GM21390 (cell line): ENCODE results near the gene ABCG1.

Source experiments
- ATAC-seq: cut with Tn5 transposase; IDR thresholded peaks from one replicate; pipeline ENCODE4 v1.9.1; 2021; ENCODE audit not compliant: unreplicated experiment

The ABCG1 gene

DNA sequence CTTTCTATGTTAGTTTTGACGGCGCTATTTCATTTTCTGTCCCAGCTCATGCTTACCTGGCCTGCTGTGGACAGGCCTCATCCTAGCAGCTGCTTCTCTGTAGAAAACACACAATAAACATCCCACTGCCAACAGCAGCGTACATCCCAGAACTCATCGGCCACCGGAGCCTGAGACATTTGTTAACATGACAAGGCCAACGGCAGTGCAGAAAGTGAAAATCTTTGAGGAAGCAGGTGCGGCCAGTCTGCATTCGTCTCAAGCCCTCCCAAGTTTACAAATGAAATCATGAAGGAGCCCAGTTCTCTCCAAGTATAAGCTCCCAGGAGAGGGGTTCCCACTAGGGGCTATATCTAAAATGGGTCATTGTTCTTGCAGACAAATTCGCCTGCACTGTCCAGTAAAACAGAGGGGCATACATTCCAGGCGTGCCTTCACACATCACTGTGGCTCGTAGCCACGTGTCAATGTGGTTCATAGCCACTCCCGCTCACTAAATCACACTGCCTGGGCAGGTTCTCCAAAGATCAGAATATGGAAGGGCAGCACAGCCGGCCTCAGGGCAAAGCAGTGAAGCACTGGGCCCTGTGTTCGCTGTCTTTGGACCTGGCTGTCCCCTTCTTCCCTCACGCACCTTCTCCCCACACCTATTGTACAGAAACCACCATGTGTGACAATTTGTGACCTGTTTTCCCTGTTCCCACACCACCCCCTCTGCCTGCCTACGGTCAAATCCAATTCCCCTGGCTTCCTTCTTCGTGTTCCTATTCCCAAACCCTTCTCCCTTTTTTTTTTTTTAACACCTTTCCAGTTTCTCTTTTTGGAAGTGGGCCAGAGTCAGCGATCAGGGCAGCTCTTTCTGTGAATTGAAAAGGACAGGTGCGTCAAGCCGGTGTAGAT is 27.0 kb upstream of the ABCG1 start:
- ATAC-seq: no peak

DNA sequence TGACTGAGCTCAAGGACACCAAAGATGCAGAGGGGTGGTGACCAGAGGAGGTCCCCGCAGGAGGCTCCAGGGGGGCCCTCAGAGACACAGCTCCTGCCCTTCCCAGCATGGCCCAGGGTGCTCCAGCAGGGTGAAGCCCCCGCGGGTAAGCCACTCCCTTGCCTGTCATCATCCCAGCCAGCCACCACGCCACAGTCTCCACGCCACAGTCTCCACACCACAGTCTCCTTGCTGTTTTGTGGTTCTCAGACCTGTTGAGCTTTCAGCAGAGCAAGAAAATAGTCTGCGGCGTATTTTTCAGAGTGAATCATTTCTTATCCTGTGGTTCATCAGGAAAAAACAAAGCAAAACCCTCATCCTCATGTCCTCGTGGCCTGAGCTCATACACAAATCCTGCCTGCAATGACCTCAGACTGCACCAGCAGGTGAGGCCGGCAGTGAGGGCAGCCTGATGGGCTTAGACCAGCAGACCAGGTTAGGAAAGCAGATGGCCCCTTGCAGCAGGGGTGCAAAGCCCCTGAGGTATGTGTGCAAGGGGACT is 25.7 kb upstream of the ABCG1 start:
- no peak for ATAC-seq

DNA sequence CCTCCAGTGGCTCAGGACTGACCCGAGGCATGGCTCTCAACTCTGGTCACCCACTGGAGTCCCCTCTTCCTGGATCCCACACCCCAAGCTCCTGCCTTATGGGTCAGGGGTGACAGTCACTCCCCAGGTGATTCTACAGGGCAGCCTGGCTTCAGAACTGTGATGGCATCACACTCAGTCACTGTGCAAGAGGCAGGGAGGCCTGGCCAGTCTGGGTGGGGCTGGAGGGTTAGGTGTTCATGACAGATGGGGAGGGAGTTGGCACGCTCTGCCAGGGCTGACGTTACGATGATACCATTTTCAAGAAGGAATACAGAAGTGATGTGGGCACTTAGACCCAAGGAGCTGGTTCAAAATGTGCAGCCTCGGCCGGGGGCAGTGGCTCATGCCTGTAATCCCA is 25.2 kb upstream of the ABCG1 start:
- ATAC-seq: no peak

DNA sequence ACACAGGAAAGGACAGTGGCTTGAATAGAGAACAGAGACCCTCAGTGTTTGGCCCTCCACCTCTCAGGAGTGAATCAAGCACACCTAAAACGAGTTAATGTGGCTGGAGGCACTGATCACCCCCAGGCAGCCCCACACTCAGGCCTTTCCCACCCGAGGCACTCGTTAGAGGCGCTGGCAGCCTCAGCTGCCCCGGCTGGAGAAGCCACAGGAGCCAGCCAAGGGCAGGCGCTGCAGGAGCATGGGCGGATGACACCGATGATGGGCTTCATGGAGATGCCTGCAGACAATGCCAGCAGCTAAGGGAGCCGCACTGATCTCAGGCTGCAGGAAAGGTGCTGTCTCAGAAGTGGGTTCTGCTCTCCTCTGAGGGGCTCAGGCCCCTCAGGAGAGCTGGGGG is 24.1 kb upstream of the ABCG1 start:
- ATAC-seq: no peak

DNA sequence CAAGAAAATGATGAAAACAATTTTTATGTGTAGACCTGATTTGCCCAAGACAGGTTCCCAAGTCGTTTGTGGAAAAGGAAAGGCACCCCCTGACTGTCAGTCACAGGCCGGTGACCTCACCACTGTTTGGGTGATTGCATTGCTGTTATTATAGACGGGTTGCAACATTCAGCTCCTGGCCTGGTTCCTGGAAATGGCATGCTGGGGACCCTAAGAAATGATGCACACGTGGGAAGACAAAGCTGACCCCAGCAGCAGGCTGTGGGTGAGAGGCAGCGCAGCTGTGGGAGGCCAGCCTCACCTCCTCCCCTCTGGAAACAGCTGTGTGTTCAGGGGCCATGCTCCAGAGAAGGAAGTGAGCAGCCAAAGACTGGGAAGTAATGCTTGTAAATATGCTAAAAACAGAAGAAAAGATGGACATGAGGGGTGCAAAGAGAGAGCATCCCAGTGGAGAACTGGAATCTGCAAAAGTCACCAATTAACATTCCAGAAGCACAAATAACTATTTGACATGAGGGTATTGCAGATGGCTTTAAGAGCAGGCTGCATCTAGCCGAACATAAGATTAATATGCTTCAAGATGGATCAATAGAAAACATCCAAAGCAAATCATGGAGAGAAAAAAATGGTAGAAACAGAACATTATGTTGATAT is 23.4 kb upstream of the ABCG1 start:
- ATAC-seq: no peak

DNA sequence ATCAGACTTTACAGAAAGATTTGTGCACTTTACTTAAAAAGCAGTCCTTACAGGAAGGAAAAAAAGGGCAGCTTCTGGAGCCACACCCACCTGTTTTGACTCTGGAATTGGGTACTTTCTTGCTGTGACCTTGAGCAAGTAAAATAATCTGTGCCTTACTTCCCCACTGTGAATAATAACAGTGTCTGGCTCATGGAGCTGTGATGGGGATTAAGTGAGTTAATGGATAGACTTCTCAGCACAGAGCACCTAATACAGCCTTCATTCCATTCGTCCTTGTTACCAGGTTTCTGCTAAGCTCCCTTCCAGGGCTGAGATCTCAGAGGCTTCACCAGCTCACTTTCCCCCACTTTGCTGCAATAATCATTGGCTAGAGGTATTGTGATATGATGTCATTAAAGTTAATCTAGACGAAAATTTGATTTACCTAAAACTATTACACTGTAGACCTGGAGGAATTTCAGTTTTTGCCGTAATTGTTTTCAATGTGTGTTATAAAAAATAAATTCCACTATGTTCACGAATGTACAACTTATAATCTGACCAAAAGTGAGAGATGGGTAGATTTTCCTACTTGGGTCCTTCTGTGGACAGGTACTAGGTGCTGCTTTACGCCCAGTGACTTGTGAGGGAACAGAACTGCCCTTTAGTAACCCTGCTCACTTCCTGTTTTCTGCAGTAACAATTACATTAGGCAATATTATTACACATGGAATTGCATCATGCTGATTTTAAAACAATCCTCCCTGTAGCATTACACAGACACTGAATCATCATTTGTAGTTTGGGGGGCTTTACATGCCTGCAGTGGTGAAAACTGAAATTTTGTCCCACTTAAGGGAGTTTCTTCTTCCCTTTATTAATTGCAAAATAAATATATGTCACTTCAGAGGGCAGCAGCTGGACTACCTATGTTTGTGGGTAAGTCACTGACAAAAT is 19.7 kb upstream of the ABCG1 start:
- no peak for ATAC-seq

DNA sequence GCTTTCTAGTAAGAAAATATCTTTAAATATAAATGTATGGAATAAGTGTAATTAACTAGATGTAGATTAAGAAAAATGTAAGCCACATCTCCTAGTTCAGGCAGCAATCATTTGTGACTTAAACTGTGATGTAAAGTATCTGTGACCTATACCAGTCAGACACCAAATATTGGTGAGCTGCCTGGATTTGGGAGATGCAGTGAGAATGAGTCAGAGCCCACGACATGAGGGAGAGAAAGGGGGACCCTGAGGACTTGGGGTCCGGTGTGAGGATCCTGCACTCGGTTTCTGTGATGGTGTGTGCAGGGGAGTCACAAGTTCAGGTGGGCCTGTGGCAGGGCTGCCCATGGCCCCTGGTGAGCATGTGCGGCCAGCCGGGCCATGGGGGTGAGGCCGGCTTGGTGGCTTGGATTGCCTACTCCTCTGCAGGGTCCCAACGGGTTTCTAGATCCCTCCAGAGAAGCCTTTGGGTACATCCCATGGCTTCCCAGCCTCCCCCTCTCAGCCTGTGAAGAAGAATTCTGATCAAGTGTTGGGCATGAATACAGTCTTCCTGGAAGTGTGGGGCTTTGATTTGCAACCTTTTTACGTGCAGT is 19.0 kb upstream of the ABCG1 start:
- ATAC-seq: no peak

DNA sequence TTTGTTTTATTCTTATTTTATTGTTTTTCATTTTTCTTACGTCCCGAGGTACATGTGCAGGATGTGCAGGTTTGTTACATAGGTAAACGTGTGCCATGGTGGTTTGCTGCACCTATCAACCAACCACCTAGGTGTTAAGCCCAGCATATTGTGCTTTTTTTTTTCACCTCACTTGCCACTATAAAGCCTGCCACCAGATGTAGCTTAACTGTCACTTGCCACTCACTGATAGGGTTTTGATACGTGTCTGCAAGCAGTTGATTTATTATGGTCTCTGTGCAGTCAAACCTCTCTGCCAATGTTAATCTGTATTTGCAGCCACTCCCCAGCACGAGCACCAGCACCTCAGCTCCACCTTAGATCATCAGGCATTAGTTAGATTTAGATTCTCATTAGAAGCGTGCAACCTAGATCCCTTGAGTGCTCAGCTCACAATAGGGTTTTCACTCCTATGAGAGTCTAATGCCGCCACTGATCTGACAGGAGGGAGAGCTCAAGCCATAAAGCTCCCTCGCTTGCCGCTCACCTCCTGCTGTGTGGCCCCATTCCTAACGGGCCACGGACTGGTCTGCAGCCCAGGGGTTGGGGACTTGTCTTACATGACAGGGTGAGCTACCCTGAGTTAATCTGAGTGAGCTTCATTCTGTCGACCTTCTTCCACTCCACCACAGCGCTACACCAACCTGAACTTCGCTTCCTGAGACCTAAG is 17.9 kb upstream of the ABCG1 start:
- no peak for ATAC-seq

DNA sequence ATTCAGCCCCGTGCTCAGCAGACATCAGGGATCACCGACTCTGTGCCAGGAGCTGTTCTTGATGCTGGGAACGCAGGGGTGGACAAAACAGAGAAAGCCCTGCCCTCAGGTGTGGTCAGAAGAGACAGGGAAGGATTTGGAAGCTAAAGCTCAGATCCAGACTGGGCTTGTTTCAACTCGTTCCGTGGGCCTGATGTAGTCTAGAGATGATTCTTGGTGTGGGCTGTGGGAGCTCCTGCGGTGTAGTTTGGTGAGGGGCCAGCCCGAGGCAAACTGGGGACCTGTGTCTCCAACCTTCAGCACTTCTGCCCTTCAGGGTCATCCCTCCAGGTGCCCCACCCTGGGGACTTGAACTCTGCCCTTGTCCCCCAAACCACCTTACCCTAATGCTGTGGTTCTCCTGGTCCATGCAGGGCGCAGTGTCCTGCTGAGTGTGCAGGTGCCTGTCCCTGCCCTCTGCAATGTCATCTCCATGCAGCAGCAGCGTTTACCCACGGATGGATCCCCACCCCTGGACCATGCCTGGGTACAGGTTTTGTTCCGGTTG is 17.3 kb upstream of the ABCG1 start:
- no peak for ATAC-seq

DNA sequence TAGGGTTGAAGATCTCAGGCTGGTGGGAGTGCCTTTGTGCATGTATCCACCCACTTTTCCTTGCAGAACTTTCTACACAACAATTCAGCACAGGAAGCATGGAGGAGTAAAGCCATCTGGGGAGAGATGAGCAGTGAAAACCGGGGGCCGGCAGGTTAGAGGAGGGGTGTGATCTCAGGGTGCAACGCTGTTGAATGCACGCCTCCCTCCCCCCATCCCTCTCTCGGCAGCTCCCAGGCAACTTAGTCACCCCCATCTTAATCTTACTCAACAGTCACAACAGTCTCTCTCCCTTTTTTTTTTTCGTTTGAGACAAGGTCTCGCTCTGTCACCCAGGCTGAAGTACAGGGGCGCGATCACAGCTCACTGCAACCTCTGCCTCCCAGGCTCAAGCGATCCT is 16.6 kb upstream of the ABCG1 start:
- no peak for ATAC-seq

DNA sequence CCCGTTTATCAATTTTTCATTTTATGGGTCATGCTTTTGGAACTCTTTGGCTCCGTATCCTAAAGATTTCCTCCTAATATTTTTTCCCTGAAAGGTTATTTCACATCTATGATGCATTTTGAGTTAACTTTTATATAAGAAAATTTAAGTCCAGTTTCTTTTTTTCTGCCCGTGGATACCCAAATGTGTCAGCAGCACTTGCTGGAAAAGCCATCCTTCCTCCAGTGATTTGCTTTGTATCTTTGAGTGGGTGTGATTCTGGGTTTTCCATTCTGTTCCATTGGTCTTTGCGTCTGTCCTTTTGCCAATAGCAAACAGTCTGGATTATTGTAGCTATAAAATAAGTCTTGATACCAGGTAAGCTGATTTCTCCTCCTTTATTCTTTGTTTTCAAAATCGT is 15.6 kb upstream of the ABCG1 start:
- no peak for ATAC-seq

DNA sequence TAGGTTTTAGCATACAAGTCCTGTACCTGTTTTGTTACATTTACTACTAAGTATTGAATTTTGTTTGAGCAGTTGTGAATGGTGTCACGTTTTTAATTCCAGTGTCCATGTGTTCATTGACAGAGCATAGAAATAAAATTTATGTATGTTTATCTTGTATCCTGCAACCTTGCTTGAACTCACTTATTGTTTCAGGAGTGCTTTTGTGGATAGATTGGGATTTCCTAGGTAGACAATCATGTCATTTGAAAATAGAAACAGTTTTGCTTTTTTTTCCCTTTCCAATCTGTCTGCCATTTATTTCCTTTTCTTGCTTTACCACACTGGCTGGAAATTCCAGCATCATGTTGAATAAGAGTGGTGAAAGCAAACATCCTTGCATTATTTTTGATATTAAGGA is 15.0 kb upstream of the ABCG1 start:
- no peak for ATAC-seq

DNA sequence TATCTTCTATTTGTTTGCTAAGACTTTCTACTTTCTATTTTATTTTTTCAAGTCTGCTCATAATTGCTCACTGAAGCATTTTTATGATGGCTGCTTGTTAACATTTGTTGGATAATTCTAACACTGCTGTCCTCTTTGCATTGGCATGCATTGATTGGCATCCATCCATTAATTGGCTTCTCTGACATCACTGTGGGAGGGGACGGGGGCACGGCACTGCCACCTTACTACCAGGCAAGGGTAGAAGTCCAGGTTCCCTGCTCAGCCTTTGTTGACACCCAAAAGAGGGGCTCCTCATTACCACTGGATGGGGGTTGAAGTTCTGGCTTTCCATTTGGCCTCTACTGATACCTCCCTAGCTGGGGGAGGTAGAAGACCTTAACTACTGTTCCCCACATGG is 11.5 kb upstream of the ABCG1 start:
- no peak for ATAC-seq

DNA sequence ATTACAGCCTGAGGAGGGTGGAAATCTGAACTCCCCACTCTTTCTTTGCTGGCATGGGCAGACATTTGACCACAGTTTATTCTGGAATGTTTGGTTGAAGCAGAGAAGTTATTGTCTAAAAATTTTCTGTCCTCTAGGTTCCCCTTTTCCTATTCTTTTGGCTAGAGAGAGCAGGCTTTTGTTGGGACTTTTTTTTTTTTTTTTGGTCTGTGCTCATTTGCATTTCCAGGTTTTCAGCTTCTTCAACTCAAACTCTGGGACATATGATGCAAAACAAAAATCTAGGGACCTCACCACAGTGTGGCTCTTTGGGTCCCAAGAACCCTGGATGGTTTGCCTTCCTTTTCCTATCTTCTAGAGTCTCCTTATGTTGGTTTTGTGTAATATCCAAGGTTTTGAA is 10.9 kb upstream of the ABCG1 start:
- no peak for ATAC-seq

DNA sequence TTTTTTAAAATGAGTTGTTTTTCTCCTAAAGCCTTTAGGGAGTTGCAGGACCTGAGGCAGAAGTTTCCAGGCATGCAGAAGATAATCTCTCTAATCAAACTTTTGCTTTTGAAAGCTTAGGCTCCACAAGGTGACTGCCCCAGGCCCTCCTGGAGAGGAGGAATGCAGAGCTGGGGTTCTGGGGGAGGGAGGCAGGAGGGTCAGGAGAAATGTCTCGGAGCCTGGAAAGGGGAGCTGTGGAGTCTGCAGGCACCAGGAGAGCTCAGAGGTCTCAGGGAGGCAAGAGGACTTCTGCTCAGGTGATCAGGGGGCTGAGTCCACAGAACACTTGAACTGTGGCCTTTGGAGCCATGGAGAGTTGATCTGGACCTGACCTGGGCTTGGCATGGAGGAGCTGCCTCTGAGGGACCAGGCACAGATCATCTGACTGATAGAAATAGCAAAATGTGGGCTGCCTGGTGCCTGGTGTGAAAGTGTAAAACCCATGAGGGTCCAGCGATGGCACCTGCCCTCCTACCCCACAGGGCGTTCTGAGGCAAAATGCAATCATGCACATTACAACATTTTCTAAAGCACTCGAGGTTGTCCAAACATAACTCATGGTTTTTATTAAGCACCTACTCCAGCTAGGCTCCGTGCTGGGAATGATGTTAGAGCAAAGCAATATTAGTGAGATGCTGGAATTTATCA is 10.0 kb upstream of the ABCG1 start:
- no peak for ATAC-seq

DNA sequence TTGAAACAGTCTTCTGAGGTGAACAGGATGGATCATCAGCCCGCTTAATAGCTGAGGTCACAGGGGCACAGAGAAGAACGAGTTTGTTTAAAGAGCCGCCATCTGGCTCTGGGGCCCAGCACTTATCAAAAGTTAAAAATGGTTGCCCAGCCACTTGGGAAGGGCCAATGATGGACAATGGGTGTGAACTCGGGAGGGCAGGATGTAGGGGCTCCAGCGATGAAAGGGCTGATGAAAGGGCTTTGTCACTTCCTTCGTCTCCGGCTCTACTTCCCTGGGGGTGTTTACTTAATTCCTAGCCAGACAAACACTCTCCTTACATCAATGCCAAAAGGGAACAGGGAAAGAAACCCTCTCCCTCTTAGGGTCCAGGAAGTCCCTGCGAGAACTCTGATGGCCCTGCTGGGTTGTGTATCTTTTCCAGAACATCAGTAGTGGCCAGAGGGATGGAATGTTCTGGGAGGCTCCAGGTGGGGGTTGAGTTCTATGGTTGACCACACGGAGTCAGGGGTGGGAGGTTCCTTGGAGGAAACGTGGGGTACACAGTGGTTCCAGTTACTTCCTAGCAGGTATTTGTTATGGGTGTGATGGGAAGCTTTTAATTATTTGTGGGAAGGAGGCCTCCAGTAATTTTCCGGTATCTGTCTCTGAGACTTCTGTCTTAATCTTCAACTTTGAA is 9.0 kb upstream of the ABCG1 start:
- no peak for ATAC-seq

DNA sequence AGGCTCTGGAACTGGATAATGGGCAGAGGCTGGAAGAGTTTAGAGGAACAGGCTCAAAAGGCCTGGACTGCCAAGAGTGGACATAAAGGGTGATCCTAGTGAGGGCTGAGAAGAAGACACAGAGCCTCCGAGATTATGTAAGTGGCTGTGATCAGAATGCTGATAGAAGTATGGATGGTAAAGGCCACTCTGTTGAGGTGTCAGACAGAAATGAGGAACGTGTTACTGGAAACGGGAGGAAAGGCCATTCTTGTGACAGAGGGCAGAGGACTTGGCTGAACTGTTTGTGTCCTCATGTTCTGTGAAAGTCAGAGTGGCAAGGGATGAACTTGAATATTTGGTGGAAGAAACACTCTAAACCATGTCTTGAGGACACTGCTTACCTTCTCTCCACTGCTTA is 6.7 kb upstream of the ABCG1 start:
- no peak for ATAC-seq

DNA sequence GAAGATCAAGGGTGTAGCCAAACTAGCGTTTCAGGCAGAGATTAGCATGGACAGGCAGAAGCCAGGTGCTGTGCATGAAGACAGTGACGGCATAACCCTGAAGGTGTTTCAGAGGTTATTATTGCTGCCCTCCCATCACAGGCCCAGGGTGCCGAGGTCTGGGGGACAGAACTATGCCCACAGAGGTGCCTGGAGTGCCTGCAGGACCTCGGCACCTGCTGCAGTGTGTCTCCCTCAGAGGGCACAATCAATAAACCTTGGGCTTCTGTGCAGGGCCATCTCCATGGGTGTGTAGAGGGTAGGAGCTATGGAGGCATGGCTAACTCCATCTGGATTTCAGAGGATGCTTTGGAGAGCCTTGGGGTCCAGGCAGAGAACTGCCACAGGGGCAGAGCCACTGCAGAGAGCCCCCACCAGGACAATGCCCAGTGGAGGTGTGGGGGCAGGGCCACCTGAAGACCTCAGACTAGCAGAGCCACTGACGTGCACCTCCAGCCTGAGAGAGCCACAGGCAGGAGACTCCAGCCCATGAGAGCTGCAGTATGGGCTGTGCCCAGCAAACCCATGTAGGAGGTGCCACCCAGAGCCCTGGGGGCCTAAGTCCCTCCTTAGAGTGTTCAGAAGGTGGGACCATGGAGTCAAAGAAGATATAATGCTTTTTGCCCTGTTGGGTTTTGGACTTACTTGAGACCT is 5.7 kb upstream of the ABCG1 start:
- ATAC-seq: no peak
